Lower leg skin (tissue), 3 donors: Measurements from ENCODE around the gene COMMD1.
"Not testable (repeated sequence)": the region's sequence is repeated elsewhere in the genome, so short reads cannot be mapped to it uniquely, and the experiment has no call there.

ENCODE experiments used
- POLR2A ChIP-seq, 2 donors: fragments of 450-650 bp; IDR thresholded peaks; one replicate each; pipeline ENCODE4 v1.6.1; 2016 to 2017; ENCODE audit warnings: antibody characterized with exemption in 2 of 2, mild to moderate bottlenecking in 1 of 2, moderate library complexity in 1 of 2
- TF ChIP-seq, protein P1 (sequence below), 3 donors: fragments of 450-650 bp; IDR thresholded peaks; one replicate each; pipeline ENCODE4 v1.5.1; 2016; ENCODE audit warnings: antibody characterized with exemption in 3 of 3, mild to moderate bottlenecking in 3 of 3, moderate library complexity in 2 of 3

DNA sequence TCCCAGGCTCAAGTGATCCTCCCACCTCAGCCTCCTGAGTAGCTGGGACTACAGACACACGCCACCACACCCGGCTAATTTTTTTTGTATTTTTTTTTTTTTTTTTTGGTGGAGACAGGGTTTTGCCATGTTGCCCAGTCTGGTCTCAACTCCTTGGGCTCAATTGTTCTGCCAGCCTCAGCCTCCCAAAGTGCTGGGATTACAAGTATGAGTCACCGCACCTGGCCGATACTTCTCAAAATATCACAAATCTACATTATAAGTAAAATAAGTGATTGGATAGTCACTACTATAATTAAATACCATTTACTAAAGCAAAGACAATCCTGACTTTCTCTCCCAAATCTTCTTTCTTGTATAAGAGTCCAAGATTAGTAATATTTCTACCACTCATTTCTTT, 26.1 kb upstream of the COMMD1 start:
- TF ChIP-seq, protein P1, sequence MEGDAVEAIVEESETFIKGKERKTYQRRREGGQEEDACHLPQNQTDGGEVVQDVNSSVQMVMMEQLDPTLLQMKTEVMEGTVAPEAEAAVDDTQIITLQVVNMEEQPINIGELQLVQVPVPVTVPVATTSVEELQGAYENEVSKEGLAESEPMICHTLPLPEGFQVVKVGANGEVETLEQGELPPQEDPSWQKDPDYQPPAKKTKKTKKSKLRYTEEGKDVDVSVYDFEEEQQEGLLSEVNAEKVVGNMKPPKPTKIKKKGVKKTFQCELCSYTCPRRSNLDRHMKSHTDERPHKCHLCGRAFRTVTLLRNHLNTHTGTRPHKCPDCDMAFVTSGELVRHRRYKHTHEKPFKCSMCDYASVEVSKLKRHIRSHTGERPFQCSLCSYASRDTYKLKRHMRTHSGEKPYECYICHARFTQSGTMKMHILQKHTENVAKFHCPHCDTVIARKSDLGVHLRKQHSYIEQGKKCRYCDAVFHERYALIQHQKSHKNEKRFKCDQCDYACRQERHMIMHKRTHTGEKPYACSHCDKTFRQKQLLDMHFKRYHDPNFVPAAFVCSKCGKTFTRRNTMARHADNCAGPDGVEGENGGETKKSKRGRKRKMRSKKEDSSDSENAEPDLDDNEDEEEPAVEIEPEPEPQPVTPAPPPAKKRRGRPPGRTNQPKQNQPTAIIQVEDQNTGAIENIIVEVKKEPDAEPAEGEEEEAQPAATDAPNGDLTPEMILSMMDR (IDR thresholded peaks at IDR 0.05): not testable (repeated sequence)
- not testable (repeated sequence) for TF ChIP-seq POLR2A (IDR thresholded peaks at IDR 0.05)
